ENCODE data around the gene ODAM.

DNA sequence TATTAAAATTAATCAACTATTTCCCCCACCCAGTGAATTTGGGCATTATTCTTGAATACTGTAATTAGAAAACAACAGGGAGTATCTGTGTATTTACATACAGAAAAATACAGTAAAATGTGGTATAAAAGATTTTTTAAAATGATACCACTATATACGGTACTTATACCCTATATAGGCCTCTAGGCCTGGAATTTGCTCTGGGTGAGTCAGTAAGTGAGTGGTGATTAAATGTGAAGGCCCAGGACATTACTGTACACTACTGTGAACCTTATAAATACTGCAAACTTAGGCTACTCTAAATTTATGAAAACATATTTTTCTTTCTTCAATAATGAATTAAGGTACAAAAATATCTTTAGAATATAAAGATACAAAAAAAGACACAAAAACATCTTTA, 40.6 kb downstream of the ODAM start:
- no peak for TF ChIP-seq POLR2AphosphoS5 (IDR thresholded peaks at IDR 0.05; ENCODE audit: borderline replicate concordance, low read depth, low read length)
- TF ChIP-seq EZH2 (IDR thresholded peaks at IDR 0.05) = no peak

Measured in SK-N-MC (cell line).